ENCODE results near the gene IL4I1. TPM values are rescaled to one million over a fixed set of nuclear protein-coding genes. Genes with fewer than 3 reads are reported as not detected.

The IL4I1 gene
- total RNA-seq, 1 experiment from 2014 or later = not detected

- Mint-ChIP-seq H3K27ac (ENCODE audit: low read depth, unreplicated experiment) (no peak overlapping the region), H3K4me3 (ENCODE audit: unreplicated experiment) (no peak overlapping the region), H3K27me3 (ENCODE audit: insufficient read depth, unreplicated experiment) (peaks cover 20% of the 10 kb centered on the region), H3K36me3 (ENCODE audit: insufficient read depth, unreplicated experiment) (no peaks in the 10 kb centered on the region), H3K4me1 (ENCODE audit: insufficient read depth, unreplicated experiment) (no peaks in the 10 kb centered on the region), H3K9me3 (ENCODE audit: unreplicated experiment) (no peaks in the 10 kb centered on the region)
- intact Hi-C loops (cut with micrococcal nuclease) = no loop called here
- TF ChIP-seq, protein P1, sequence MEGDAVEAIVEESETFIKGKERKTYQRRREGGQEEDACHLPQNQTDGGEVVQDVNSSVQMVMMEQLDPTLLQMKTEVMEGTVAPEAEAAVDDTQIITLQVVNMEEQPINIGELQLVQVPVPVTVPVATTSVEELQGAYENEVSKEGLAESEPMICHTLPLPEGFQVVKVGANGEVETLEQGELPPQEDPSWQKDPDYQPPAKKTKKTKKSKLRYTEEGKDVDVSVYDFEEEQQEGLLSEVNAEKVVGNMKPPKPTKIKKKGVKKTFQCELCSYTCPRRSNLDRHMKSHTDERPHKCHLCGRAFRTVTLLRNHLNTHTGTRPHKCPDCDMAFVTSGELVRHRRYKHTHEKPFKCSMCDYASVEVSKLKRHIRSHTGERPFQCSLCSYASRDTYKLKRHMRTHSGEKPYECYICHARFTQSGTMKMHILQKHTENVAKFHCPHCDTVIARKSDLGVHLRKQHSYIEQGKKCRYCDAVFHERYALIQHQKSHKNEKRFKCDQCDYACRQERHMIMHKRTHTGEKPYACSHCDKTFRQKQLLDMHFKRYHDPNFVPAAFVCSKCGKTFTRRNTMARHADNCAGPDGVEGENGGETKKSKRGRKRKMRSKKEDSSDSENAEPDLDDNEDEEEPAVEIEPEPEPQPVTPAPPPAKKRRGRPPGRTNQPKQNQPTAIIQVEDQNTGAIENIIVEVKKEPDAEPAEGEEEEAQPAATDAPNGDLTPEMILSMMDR (IDR thresholded peaks at IDR 0.05; ENCODE audit: unreplicated experiment) = no peak
- ChIA-PET POLR2A (interaction anchor here (0.5 to 0.6 kb wide), 2 partner anchors 36 to 222 kb away, joined by 3 read pairs; no protein-coding TSS in a partner anchor), CTCF (interaction anchor here (0.6 to 4.4 kb wide), 6 partner anchors 40 to 206 kb away, joined by 3 to 52 read pairs (median 4); no protein-coding TSS in a partner anchor)
- no TSS peak for BruUV-seq (replicated peaks)
- no peak for DNase-seq (ENCODE audit: unreplicated experiment)
These were observed 43.2 kb upstream of the IL4I1 start for GRCh38 chr19:49939721-49940481.

- no peaks in the 10 kb centered on the region for H3K9me3 Mint-ChIP-seq (ENCODE audit: unreplicated experiment)
These were observed 42.0 kb upstream of the IL4I1 start for GRCh38 chr19:49938662-49939061.

DNA sequence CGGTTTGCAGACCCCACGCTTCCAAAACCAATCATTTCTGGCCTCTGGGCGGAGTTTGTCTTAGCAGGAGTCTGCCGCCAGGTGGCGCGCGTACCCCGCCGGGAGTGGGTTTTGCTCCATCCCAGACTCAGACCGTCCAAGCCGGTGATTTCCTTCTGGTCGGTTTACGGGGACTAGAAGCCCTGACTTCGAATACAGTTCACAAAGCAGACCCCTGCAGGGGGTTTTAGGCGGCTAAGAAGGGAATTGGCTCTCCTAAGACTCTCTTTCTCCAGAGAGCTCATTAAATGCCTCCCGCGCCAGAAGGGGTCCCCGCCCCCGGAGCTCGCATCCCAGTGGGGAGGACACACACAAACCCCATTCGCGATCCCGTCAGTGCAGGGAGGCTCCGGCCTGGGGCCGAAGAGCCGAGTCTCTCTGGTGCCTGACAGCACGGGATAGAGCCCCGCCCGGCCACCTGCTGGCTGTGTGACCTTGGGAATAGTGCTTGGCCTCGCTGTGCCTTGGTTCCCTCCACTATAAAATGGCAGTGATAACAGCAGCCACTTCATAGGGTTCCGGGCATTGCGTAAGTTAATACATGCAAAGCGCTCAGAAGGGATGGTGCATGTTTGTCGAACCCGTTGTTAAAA lies 41.2 kb upstream of the IL4I1 start:
- Mint-ChIP-seq H3K4me1 (ENCODE audit: insufficient read depth, unreplicated experiment) (no peaks in the 10 kb centered on the region), H3K9me3 (ENCODE audit: unreplicated experiment) (no peaks in the 10 kb centered on the region), H3K27ac (ENCODE audit: low read depth, unreplicated experiment) (no peak overlapping the region), H3K4me3 (ENCODE audit: unreplicated experiment) (no peak overlapping the region), H3K27me3 (ENCODE audit: insufficient read depth, unreplicated experiment) (peaks cover 7% of the 10 kb centered on the region), H3K36me3 (ENCODE audit: insufficient read depth, unreplicated experiment) (peaks cover 7% of the 10 kb centered on the region)
- POLR2A ChIA-PET = no interaction called here
- CTCF ChIA-PET = interaction anchor here (0.6 to 4.4 kb wide), 23 partner anchors 11 to 855 kb away, joined by 3 to 52 read pairs (median 3); partner anchors contain the start of gene VRK3
- DNase-seq (ENCODE audit: unreplicated experiment) = peak; percentile 78
- TF ChIP-seq, protein P1 (IDR thresholded peaks at IDR 0.05; ENCODE audit: unreplicated experiment) = peak; percentile 98
- intact Hi-C loops (cut with micrococcal nuclease) = loop anchor here (1.0 to 2.0 kb wide), 2 partner anchors 45 to 87 kb away; partner anchors contain the start of gene VRK3
- no TSS peak for BruUV-seq (replicated peaks)

More at GRCh38 chr19:49938662-49939061, 42.0 kb upstream of the IL4I1 start:
- no peak for DNase-seq (ENCODE audit: unreplicated experiment)
- H3K4me1 Mint-ChIP-seq (ENCODE audit: insufficient read depth, unreplicated experiment) = no peaks in the 10 kb centered on the region
- H3K4me3 Mint-ChIP-seq (ENCODE audit: unreplicated experiment) = no peak overlapping the region
- POLR2A ChIA-PET = no interaction called here
- intact Hi-C loops (cut with micrococcal nuclease) = no loop called here
- H3K27me3 Mint-ChIP-seq (ENCODE audit: insufficient read depth, unreplicated experiment) = peaks cover 15% of the 10 kb centered on the region
- peaks cover 4% of the 10 kb centered on the region for H3K36me3 Mint-ChIP-seq (ENCODE audit: insufficient read depth, unreplicated experiment)
- H3K27ac Mint-ChIP-seq (ENCODE audit: low read depth, unreplicated experiment) = no peak overlapping the region
- TF ChIP-seq, protein P1 (IDR thresholded peaks at IDR 0.05; ENCODE audit: unreplicated experiment) = no peak
- CTCF ChIA-PET = interaction anchor here (0.7 to 4.4 kb wide), 7 partner anchors 9 to 855 kb away, joined by 3 to 52 read pairs (median 4); partner anchors contain the start of gene NUP62
- BruUV-seq (replicated peaks) = no TSS peak

DNA sequence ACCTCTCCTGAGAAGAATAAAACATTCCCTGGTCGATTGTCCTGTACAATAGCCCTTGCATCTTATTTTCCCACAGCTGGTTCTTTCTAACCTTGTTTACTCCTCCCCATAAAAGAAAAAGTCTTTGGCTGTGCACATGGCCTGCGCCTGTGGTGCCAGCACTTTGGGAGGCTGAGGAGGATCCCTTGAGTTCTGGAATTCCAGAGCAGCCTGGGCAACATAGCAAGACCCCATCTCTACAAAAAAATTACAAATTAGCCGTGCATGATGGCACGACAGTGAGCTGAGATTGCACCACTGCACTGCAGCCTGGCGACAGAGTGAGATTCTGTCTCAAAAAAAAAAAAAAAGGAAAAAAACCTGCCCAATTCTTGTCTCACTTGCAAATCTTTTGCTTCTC lies 39.9 kb upstream of the IL4I1 start:
- CTCF ChIA-PET = interaction anchor here (1.0 to 4.4 kb wide), 2 partner anchors 54 to 199 kb away, joined by 3 to 52 read pairs; no protein-coding TSS in a partner anchor
- Mint-ChIP-seq H3K27ac (ENCODE audit: low read depth, unreplicated experiment) (no peak overlapping the region), H3K4me1 (ENCODE audit: insufficient read depth, unreplicated experiment) (no peaks in the 10 kb centered on the region), H3K4me3 (ENCODE audit: unreplicated experiment) (no peak overlapping the region), H3K9me3 (ENCODE audit: unreplicated experiment) (no peaks in the 10 kb centered on the region), H3K27me3 (ENCODE audit: insufficient read depth, unreplicated experiment) (no peaks in the 10 kb centered on the region), H3K36me3 (ENCODE audit: insufficient read depth, unreplicated experiment) (peaks cover 14% of the 10 kb centered on the region)
- POLR2A ChIA-PET = no interaction called here
- intact Hi-C loops (cut with micrococcal nuclease) = loop anchor here (2.0 kb wide), 1 partner anchor 88 kb away; the partner anchor contains the start of gene VRK3
- TF ChIP-seq, protein P1 (IDR thresholded peaks at IDR 0.05; ENCODE audit: unreplicated experiment) = no peak
- no TSS peak for BruUV-seq (replicated peaks)
- DNase-seq (ENCODE audit: unreplicated experiment) = no peak

Measured in MCF 10A (cell line).